SIG-M5 (cell line): ENCODE results near the gene CDYL2.

Experiments
- DNase-seq: peaks from one replicate; lab custom pipeline; 2025; lab: John Stamatoyannopoulos, UW

CDYL2 gene

GRCh38 chr16:80704751-80705505 lies 99.5 kb downstream of the CDYL2 start:
- DNase-seq, result no peak

GRCh38 chr16:80703131-80704071 lies 101.0 kb downstream of the CDYL2 start:
- no peak for DNase-seq

GRCh38 chr16:80702696-80703095 lies 101.7 kb downstream of the CDYL2 start:
- DNase-seq, result no peak

- no peak for DNase-seq
These were observed 103.8 kb downstream of the CDYL2 start for GRCh38 chr16:80700558-80700957.

- DNase-seq, result no peak
These were observed 109.4 kb downstream of the CDYL2 start for GRCh38 chr16:80695020-80695419.

- no peak for DNase-seq
These were observed 110.8 kb downstream of the CDYL2 start for GRCh38 chr16:80693553-80693952.

GRCh38 chr16:80692270-80692669 lies 112.1 kb downstream of the CDYL2 start:
- no peak for DNase-seq

- DNase-seq, result no peak
These were observed 113.2 kb downstream of the CDYL2 start for GRCh38 chr16:80691111-80691741.

GRCh38 chr16:80689487-80689886 lies 114.9 kb downstream of the CDYL2 start:
- DNase-seq, result no peak

- no peak for DNase-seq
These were observed 116.8 kb downstream of the CDYL2 start for GRCh38 chr16:80687606-80688005.

- no peak for DNase-seq
These were observed 119.5 kb downstream of the CDYL2 start for GRCh38 chr16:80684906-80685305.

- DNase-seq, result no peak
These were observed 120.1 kb downstream of the CDYL2 start for GRCh38 chr16:80684136-80684765.

GRCh38 chr16:80683646-80684045 lies 120.8 kb downstream of the CDYL2 start:
- DNase-seq, result no peak

- no peak for DNase-seq
These were observed 121.9 kb downstream of the CDYL2 start for GRCh38 chr16:80682421-80683070.

GRCh38 chr16:80681436-80681835 lies 123.0 kb downstream of the CDYL2 start:
- no peak for DNase-seq

GRCh38 chr16:80680839-80681238 lies 123.6 kb downstream of the CDYL2 start:
- no peak for DNase-seq

GRCh38 chr16:80680046-80680445 lies 124.4 kb downstream of the CDYL2 start:
- no peak for DNase-seq

GRCh38 chr16:80674884-80675283 lies 129.5 kb downstream of the CDYL2 start:
- no peak for DNase-seq

GRCh38 chr16:80672379-80672778 lies 132.0 kb downstream of the CDYL2 start:
- no peak for DNase-seq

GRCh38 chr16:80671281-80671849 lies 133.0 kb downstream of the CDYL2 start:
- DNase-seq, result no peak

GRCh38 chr16:80670170-80670865 lies 134.1 kb downstream of the CDYL2 start:
- DNase-seq, result no peak
